Left lung (tissue), 10 donors: ENCODE results near the gene NCK2. TPM values are rescaled to one million over a fixed set of nuclear protein-coding genes. Genes with fewer than 3 reads are reported as not detected.

Source experiments
- ATAC-seq: fragments of 200-7000 bp; cut with Tn5 transposase; one replicate; pipeline ENCODE4 v1.9.1; 2020; ENCODE audit warnings: moderate library complexity
- DNase-seq, 4 donors: peaks; one replicate each; pipeline ENCODE4 v3.0.0-alpha.2; 2013 to 2020
- H3K27ac ChIP-seq, 2 donors: fragments of 200-600 bp; sonication (generic) in 1 of 2; one replicate each; pipeline versions ENCODE4 v1.5.0 to v1.8.0; 2020 to 2021
- H3K27me3 ChIP-seq, 2 donors: fragments of 200-600 bp; sonication (generic) in 1 of 2; one replicate each; pipeline versions ENCODE4 v1.5.0 to v1.8.0; 2020 to 2021
- H3K36me3 ChIP-seq, 2 donors: fragments of 200-600 bp; sonication (generic) in 1 of 2; one replicate each; pipeline versions ENCODE4 v1.5.0 to v1.8.0; 2020 to 2021
- H3K4me1 ChIP-seq, 2 donors: fragments of 200-600 bp; one replicate each; pipeline ENCODE4 v1.8.0; 2021
- H3K4me3 ChIP-seq, 2 donors: fragments of 200-600 bp; sonication (generic) in 1 of 2; one replicate each; pipeline versions ENCODE4 v1.5.0 to v1.8.0; 2020 to 2021; ENCODE audit warnings: mild to moderate bottlenecking in 1 of 2
- H3K9me3 ChIP-seq, 2 donors: fragments of 200-600 bp; sonication (generic) in 1 of 2; one replicate each; pipeline versions ENCODE4 v1.5.0 to v1.8.0; 2020 to 2021
- intact Hi-C, 2 donors: fragments of 100-400 bp; cut with DNase I; formaldehyde crosslinking; loops; one replicate each; pipeline versions ENCODE4 v1.11.2 to v1.14.2; 2022
- polyA plus RNA-seq, 6 donors: library from polyadenylated mRNA; unstranded; fragments of 120-200 nt; gene quantifications; one replicate each; pipeline ENCODE4 v1.2.1, GENCODE V29; 2013; ENCODE audit not compliant: insufficient read length in 6 of 6
- total RNA-seq, 2 donors: library from RNA; stranded (reverse); fragmentation: NEBNext Ultra II Directional; extraction: Animal tissue kit (Norgen Biotek cat#: 25700); gene quantifications; one replicate each; pipeline ENCODE4 v1.2.1, GENCODE V29; 2021
- TF ChIP-seq, protein P1 (sequence below), 2 donors: fragments of 200-600 bp; sonication (generic) in 1 of 2; IDR thresholded peaks; one replicate each; pipeline versions ENCODE4 v1.5.0 to v1.8.0; 2021; ENCODE audit warnings: antibody characterized with exemption in 2 of 2
- donor health status: DM: no; HTN: yes; CAD: no.
- donor health status: DM: no; HTN: no; CAD: no.

NCK2 gene
- total and polyA plus RNA-seq, 8 donors: 37.6 to 88.5 (median 71.7) TPM

DNA sequence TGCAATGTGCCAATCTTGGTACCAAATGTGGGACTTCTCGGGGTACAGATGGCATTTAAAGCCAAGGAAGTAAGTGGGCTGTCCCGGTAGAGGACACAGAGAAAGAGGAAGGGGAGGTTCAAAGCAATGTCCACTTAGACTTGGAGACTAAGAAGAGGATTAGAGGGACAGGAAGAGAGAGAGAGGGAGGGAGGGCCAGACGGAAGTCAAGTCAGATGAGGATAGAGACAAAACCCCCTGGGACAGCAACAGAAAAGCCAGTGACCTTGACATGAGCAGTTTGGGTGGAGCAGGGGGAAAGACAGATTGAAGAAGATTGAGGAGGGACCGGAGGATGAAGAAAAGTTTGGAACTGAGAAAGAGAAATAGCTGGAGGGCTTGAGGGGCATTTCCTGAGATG is 164.5 kb downstream of the NCK2 start:
- Histone ChIP-seq H3K36me3 (no peaks in the 10 kb centered on the region), H3K9me3 (peaks cover 0 to 4% of the 10 kb centered on the region in 2 donors), H3K27ac (no peak overlapping the region), H3K27me3 (no peaks in the 10 kb centered on the region), H3K4me3 (no peak overlapping the region), H3K4me1 (no peaks in the 10 kb centered on the region)
- DNase-seq (no peak), ATAC-seq (no peak)
- TF ChIP-seq, protein P1, sequence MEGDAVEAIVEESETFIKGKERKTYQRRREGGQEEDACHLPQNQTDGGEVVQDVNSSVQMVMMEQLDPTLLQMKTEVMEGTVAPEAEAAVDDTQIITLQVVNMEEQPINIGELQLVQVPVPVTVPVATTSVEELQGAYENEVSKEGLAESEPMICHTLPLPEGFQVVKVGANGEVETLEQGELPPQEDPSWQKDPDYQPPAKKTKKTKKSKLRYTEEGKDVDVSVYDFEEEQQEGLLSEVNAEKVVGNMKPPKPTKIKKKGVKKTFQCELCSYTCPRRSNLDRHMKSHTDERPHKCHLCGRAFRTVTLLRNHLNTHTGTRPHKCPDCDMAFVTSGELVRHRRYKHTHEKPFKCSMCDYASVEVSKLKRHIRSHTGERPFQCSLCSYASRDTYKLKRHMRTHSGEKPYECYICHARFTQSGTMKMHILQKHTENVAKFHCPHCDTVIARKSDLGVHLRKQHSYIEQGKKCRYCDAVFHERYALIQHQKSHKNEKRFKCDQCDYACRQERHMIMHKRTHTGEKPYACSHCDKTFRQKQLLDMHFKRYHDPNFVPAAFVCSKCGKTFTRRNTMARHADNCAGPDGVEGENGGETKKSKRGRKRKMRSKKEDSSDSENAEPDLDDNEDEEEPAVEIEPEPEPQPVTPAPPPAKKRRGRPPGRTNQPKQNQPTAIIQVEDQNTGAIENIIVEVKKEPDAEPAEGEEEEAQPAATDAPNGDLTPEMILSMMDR (IDR thresholded peaks at IDR 0.05): no peak
- intact Hi-C loops: no loop called here

DNA sequence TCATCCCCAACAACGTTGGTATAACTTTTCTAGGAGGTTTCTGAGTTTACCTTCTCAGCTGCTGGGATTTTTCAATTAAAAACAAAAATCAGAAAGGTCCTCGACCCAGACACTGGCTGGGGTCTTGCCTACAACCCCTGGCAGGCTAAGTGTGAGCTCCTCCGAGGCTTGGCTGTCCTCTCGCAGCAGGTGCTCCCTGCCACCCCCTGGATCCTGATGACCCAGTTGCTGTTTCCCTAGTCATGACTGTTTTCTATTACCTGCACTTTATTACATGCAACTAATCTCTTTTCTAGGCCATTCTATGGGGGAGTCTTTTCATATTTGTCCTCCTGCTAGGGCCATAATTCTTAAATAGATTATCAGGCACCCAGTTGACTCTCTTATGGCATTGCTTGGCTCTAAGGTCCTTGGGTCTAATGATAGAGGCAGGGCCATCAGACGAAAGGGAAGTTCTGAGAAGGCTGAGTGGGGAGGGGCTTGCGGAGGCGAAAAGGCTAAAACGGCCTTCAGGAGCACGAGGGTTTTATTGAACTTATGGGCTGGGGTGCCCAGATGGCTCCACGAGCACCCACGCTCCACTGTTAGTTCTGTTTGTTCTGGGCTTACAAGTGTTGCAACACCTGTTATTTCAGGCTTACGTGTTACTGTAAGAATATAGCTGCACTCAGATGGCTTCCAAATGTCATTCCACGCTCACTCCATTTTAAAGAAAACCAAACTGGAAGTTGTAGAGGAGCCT is 166.0 kb downstream of the NCK2 start:
- H3K27me3 ChIP-seq: no peaks in the 10 kb centered on the region
- intact Hi-C loops: no loop called here
- H3K27ac ChIP-seq: no peak overlapping the region
- TF ChIP-seq, protein P1 (IDR thresholded peaks at IDR 0.05): no peak
- H3K9me3 ChIP-seq: peaks cover 0 to 18% of the 10 kb centered on the region in 2 donors
- H3K4me1 ChIP-seq: no peaks in the 10 kb centered on the region
- no peaks in the 10 kb centered on the region for H3K36me3 ChIP-seq
- no peak for ATAC-seq
- DNase-seq: no peak
- H3K4me3 ChIP-seq: no peak overlapping the region

DNA sequence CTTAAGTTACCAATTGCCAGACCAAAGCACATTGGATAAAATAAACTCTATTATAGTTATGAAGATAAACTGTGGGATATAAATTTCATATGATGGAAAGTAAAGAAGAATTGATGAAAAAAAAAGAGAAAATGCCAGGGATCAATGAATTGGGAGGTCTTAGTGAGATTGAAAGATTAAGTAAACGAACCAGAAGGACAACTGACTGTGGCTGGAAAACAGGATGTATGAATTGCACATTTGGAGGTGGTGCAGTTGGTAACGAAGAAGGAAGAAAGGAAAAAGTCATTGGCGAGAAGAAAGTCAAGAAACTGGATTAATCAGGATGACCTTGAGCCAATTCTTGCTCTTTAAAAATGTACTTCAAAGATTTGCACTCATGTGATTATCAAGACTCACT is 166.7 kb downstream of the NCK2 start:
- TF ChIP-seq, protein P1 (IDR thresholded peaks at IDR 0.05): no peak
- Histone ChIP-seq H3K9me3 (peaks cover 0 to 22% of the 10 kb centered on the region in 2 donors), H3K4me1 (no peaks in the 10 kb centered on the region), H3K4me3 (no peak overlapping the region), H3K27me3 (no peaks in the 10 kb centered on the region), H3K27ac (no peak overlapping the region), H3K36me3 (no peaks in the 10 kb centered on the region)
- ATAC-seq (no peak), DNase-seq (no peak)
- intact Hi-C loops: no loop called here

DNA sequence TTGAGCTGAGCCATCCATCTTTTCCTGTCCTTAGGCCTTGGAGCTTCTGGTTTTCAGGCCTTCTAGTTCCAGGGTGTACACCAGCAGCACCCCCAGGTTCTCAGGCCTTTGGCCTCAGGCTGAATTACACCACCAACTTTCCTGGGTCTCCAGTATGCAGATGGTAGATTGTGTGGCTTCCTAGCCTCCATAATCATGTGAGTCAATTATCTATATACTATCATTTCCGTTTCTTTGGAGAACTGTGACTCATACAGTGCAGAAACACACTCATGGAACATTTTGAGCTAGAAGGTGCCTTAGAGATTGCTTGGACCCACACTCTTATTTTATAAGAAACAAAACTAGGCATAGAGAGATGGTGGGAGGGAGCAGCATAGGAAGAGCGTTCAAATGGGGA is 167.4 kb downstream of the NCK2 start:
- Histone ChIP-seq H3K27me3 (no peaks in the 10 kb centered on the region), H3K9me3 (peaks cover 0 to 22% of the 10 kb centered on the region in 2 donors), H3K27ac (no peak overlapping the region), H3K36me3 (no peaks in the 10 kb centered on the region), H3K4me1 (peaks cover 0 to under 1% of the 10 kb centered on the region in 2 donors), H3K4me3 (no peak overlapping the region)
- DNase-seq: no peak
- no peak for ATAC-seq
- TF ChIP-seq, protein P1 (IDR thresholded peaks at IDR 0.05): no peak
- intact Hi-C loops: no loop called here

DNA sequence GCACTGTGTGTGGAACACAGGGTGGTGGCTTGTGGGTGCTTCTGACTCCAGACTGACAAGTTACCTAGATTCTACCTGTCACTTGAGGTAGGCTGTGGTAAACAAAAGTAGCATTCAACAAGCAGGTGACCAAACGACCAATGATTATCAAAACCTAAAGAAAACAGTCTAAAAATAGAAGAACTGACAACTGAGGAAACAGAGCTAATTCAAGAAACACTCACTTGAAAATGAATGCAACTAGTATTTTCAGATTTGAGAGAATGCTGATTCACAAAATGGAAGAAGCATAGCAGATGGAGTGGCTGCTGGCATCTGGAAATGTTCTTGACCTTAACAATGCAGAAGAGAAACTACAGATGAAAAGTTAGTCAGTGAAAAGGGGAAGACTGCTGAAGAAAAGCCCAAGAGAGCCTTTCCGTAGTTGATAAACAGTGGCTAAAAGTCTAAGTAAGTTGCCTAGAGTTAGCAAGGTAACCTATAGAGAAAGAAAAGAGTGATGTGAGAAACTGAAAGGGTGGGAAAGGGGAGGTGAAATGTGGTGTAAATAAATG is 170.4 kb downstream of the NCK2 start:
- peaks cover 0 to 8% of the 10 kb centered on the region in 2 donors for H3K4me1 ChIP-seq
- no peaks in the 10 kb centered on the region for H3K27me3 ChIP-seq
- TF ChIP-seq, protein P1 (IDR thresholded peaks at IDR 0.05): no peak
- no peak overlapping the region for H3K27ac ChIP-seq
- ATAC-seq (no peak), DNase-seq (no peak)
- intact Hi-C loops: no loop called here
- H3K9me3 ChIP-seq: peaks cover 0 to 22% of the 10 kb centered on the region in 2 donors
- H3K36me3 ChIP-seq: no peaks in the 10 kb centered on the region
- no peak overlapping the region for H3K4me3 ChIP-seq
